C4-2B (cell line): ENCODE data around the gene PNMA8A.

Experiments used
- H3K27ac ChIP-seq: fragments of 450-650 bp; 2 replicates; pipeline ENCODE4 v1.5.1; 2017
- CTCF ChIP-seq: fragments of 450-650 bp; conservative IDR thresholded peaks from 2 replicates; pipeline ENCODE4 v1.5.1; 2017; ENCODE audit warnings: mild to moderate bottlenecking
- ZFX ChIP-seq: fragments of 450-650 bp; IDR thresholded peaks from 2 replicates; pipeline ENCODE4 v1.6.1; 2017

The PNMA8A gene, protein sequence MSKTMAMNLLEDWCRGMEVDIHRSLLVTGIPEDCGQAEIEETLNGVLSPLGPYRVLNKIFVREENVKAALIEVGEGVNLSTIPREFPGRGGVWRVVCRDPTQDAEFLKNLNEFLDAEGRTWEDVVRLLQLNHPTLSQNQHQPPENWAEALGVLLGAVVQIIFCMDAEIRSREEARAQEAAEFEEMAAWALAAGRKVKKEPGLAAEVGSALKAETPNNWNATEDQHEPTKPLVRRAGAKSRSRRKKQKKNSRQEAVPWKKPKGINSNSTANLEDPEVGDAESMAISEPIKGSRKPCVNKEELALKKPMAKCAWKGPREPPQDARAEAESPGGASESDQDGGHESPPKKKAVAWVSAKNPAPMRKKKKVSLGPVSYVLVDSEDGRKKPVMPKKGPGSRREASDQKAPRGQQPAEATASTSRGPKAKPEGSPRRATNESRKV

DNA sequence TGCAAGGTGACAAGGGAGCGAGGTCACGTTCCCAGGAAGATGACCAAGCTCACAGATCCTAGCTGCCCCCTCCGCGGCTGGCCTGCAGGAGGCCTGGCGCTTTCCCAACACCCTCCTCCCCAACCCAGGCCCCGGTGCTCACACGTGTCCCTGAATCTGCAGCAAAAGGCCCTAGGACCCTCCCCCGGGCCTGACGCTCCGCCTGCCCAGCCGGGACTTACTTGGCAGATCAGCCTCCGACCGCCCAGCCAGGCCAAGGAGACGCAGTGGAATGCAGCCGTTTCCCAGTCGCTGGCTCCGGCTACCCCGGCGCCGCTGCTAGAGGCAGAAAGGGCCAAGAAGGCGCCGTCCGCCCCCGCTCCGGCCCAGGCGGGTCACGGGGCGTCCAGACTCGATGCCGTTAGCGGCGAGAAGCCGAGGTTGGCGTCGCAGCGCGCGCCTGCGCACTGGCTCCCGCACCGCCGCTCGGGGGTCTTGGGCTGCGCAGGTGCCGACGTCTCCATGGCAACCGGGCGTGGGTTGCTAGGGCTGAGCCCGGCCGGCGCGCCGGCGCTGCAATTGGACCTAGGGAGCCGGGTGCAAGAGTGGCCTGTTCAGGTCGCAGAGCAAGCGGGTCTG is at the start of gene PNMA8A:
Gene PNMA8A, minus strand, starts transcription at position 448 of the 618 bp plus-strand sequence. CDS start 528 bp downstream, outside the sequence.
- H3K27ac ChIP-seq: no peak within 1 kb of the TSS
- no peak for TF ChIP-seq CTCF
- TF ChIP-seq ZFX: no peak

DNA sequence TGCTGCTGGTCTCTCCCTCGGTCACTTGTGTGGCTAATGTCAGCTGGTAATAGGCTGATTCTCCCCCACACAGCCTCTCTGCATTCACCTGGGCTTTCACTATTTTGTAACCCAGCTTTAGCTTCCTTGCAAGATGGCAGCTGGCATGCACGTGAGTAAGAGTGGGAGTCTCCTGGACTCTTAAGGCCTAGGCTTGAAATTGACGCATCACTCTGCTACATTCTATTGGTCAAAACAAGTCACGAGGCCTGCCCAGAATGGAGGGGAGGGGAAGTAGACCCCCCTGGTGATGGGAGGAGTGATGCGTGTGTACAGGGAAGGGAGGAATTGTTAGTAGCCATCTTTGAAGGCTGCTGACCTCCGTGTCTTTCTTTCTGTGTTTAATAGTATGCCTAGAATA is 49.3 kb upstream of the PNMA8A start:
- no peak overlapping the region for H3K27ac ChIP-seq
- TF ChIP-seq ZFX: no peak

- TF ChIP-seq CTCF (no peak), ZFX (no peak)
- H3K27ac ChIP-seq: no peak overlapping the region
Observed at GRCh38 chr19:46517471-46517870, 46.1 kb upstream of the PNMA8A start.

GRCh38 chr19:46515879-46516350 is 44.6 kb upstream of the PNMA8A start:
- no peak for TF ChIP-seq ZFX
- TF ChIP-seq CTCF: peak; percentile 59
- no peak overlapping the region for H3K27ac ChIP-seq

DNA sequence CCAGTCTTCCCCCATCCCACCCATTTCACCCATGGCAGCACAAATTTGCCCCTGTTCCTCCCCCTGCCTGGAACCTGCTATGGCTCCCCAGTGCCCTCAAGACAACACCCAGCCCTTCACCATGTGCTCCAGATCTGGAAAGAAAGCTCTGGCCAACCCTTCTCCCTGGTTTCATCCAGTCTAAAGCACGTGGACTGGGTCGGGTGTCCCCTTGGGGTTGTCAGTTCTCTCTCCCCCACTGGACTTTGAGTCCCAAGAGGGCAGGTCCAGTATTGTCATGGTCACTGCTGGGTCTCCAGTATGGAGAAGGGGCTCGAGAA is 43.9 kb upstream of the PNMA8A start:
- TF ChIP-seq CTCF: no peak
- no peak for TF ChIP-seq ZFX
- H3K27ac ChIP-seq: no peak overlapping the region

DNA sequence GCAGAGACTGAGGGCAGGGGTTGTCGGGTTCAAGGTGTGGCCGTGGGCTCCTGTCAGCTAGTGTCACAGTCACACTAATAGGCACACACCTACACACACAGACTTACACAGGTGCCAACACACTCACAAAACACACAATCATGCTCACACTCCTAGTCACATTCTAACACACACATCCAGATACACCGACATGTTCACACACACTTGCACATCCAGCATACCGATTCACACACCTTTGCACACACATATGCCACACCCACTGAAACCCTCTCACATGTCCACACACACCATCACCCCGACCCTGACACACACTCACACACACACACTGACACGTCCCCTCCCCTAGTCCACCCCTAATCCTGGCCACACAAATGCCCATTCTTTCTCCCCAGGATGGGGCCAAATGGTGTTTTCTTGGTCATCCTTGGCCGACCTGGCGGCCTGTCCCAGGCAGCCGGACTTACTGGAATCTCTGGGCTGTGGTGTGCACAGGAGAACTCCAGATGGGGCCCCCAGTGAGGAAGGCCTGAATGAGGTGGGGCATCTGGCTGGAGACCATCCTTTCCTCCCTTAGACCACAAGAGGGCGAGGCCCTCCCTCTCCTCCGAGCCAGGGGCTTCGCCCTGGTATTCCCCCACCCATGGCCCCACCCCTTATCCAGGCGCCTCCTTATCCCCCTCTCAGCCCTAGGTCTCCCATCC is 43.4 kb upstream of the PNMA8A start:
- TF ChIP-seq ZFX (no peak), CTCF (no peak)

DNA sequence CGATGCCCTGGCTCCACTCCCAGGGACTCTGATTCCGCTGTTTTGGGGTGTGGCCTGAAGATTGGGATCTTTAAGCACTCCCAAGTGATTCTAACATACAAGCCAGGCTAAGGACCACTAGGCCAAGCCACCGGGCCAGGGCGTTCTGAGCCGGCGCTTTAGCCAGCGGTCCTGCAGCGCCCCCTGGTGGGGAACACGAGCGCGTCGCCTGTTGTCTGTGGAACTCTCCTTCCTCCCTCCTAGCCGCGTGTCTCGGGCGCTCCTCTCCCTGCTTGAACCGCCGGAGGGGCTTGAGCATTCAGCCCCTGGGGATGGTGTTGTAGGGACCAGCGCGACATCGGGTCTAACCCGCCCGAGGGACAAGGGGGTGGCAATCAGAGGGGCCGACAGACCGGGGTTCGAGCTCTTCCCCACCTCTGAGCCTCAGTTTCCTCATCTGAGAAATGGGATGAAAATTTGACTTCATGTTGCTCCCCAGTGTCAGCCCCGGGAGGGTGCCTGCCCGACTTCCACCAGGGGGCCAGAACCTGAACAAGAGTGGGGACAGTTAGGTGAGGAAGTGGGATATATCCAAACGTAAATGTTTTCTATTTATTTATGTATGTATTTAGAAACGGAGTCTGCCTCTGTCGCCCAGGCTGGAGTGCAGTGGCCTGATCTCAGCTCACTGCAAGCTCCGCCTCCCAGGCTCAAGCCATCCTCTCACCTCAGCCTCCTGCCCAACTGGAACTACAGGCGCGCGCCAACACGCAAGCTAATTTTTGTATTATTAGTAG is 42.3 kb upstream of the PNMA8A start:
- no peak overlapping the region for H3K27ac ChIP-seq
- TF ChIP-seq ZFX (no peak), CTCF (peak; percentile 85)

More for the DNA sequence above, 43.4 kb upstream of the PNMA8A start:
- H3K27ac ChIP-seq: no peak overlapping the region
